HCT116 (cell line): ENCODE results near the gene MCM8. TPM values are rescaled to one million over a fixed set of nuclear protein-coding genes. Genes with fewer than 3 reads are reported as not detected.
"Not testable (repeated sequence)": the region's sequence is repeated elsewhere in the genome, so short reads cannot be mapped to it uniquely, and the experiment has no call there.

Experiments used
- ATAC-seq: fragments of 200-7000 bp; cut with Tn5 transposase; 2 replicates; pipeline ENCODE4 v1.9.1; 2020; ENCODE audit warnings: mild to moderate bottlenecking, moderate library complexity
- BruUV-seq: library from RNA; stranded (reverse); fragments of 400-500 nt; replicated peaks from 2 replicates; lab custom pipeline; 2021; lab: Mats Ljungman, UMichigan
- CTCF ChIA-PET: fragments of 300-600 bp; sonication (Branson Sonifier 250); formaldehyde crosslinking; loops from one replicate; lab custom pipeline; 2021; ENCODE audit warnings: antibody characterized with exemption; lab: Charles Lee
- POLR2A ChIA-PET: fragments of 300-600, 350-600 bp; sonication (Branson Sonifier 250); formaldehyde crosslinking; loops from one replicate; lab custom pipeline; 2021; ENCODE audit warnings: antibody characterized with exemption; lab: Charles Lee
- RAD21 ChIA-PET, 2 experiments: fragments of 300-600 bp; sonication (Branson Sonifier 250); formaldehyde crosslinking; loops; one replicate each; lab custom pipeline; 2023; ENCODE audit warnings: low total read pairs in 2 of 2; ENCODE audit not compliant: uncharacterized antibody in 2 of 2, unreplicated experiment in 2 of 2, low non-redundant PET in 1 of 2; lab: Charles Lee
- DNase-seq: peaks from one replicate; pipeline ENCODE4 v3.0.0-alpha.2; 2010; ENCODE audit warnings: low read depth, low spot score
- H2AFZ ChIP-seq: fragments of 200-600 bp; shearing (Covaris generic), sonication (generic); 2 replicates; pipeline ENCODE4 v1.6.1; 2017; ENCODE audit warnings: low read depth, mixed run types, mixed read lengths, antibody characterized with exemption, low read length; ENCODE audit not compliant: poor library complexity, severe bottlenecking
- H3K27ac ChIP-seq: 2 replicates; pipeline ENCODE4 v1.5.1; 2012; ENCODE audit warnings: low read depth, low read length
- H3K27me3 ChIP-seq: fragments of 200-600 bp; sonication (generic); 2 replicates; pipeline ENCODE4 v1.6.1; 2016; ENCODE audit warnings: mixed run types, low read length, mixed read lengths; ENCODE audit not compliant: insufficient read depth
- H3K36me3 ChIP-seq, 2 experiments: fragments of 200-500 bp in 1 of 2; fragments of 200-600 bp in 1 of 2; sonication (Bioruptor generic) in 1 of 2; sonication (generic) in 1 of 2; 2 replicates each; pipeline versions ENCODE4 v1.5.1 to v1.6.1; 2014 to 2016; ENCODE audit warnings: low read length in 2 of 2, inconsistent platforms in 1 of 2, mixed read lengths in 1 of 2, mixed run types in 1 of 2; ENCODE audit not compliant: insufficient read depth in 2 of 2, control insufficient read depth in 1 of 2
- H3K4me1 ChIP-seq, 2 experiments: fragments of 200-600 bp in 1 of 2; sonication (generic) in 1 of 2; 2 replicates each; pipeline versions ENCODE4 v1.5.1 to v1.6.1; 2012 to 2017; ENCODE audit warnings: low read length in 2 of 2, inconsistent platforms in 1 of 2, mild to moderate bottlenecking in 1 of 2, mixed read lengths in 1 of 2, mixed run types in 1 of 2, moderate library complexity in 1 of 2; ENCODE audit not compliant: insufficient read depth in 2 of 2, control insufficient read depth in 1 of 2
- H3K4me2 ChIP-seq: fragments of 200-600 bp; sonication (generic); 2 replicates; pipeline ENCODE4 v1.6.1; 2017; ENCODE audit warnings: mixed run types, low read length, mixed read lengths
- H3K4me3 ChIP-seq, 2 experiments: fragments of 200-600 bp in 1 of 2; sonication (generic) in 1 of 2; replicated peaks in 1 of 2; 2 replicates each; pipeline ENCODE4 v1.5.1; 2011 to 2016; ENCODE audit warnings: low read length in 2 of 2, control low read depth in 1 of 2, low read depth in 1 of 2, mild to moderate bottlenecking in 1 of 2, mixed read lengths in 1 of 2, mixed run types in 1 of 2
- H3K79me2 ChIP-seq: fragments of 200-600 bp; sonication (generic); 2 replicates; pipeline ENCODE4 v1.6.1; 2017; ENCODE audit warnings: mild to moderate bottlenecking, mixed run types, low read length, moderate library complexity, mixed read lengths; ENCODE audit not compliant: insufficient read depth
- H3K9ac ChIP-seq: fragments of 200-600 bp; sonication (generic); 2 replicates; pipeline ENCODE4 v1.6.1; 2016; ENCODE audit warnings: low read length, mixed read lengths
- H3K9me2 ChIP-seq: fragments of 200-600 bp; sonication (generic), shearing (Covaris generic); 2 replicates; pipeline ENCODE4 v1.6.1; 2017; ENCODE audit warnings: mixed run types, mild to moderate bottlenecking, moderate library complexity; ENCODE audit not compliant: insufficient read depth
- H3K9me3 ChIP-seq, 2 experiments: fragments of 200-500 bp in 1 of 2; fragments of 200-600 bp in 1 of 2; sonication (Bioruptor generic) in 1 of 2; sonication (generic) in 1 of 2; 2 replicates each; pipeline ENCODE4 v1.6.1; 2014 to 2017; ENCODE audit warnings: low read length in 2 of 2, mixed read lengths in 2 of 2, inconsistent platforms in 1 of 2, low read depth in 1 of 2, mild to moderate bottlenecking in 1 of 2, mixed run types in 1 of 2, moderate library complexity in 1 of 2; ENCODE audit not compliant: control insufficient read depth in 1 of 2, insufficient read depth in 1 of 2
- H4K20me1 ChIP-seq: fragments of 200-600 bp; sonication (generic), shearing (Covaris generic); 2 replicates; pipeline ENCODE4 v1.6.1; 2017; ENCODE audit warnings: mixed run types, mild to moderate bottlenecking, moderate library complexity; ENCODE audit not compliant: insufficient read depth
- ATF3 ChIP-seq: IDR thresholded peaks from 2 replicates; pipeline ENCODE4 v1.6.1; 2012
- CBX3 ChIP-seq: IDR thresholded peaks from 2 replicates; pipeline ENCODE4 v1.6.1; 2012; ENCODE audit warnings: low read depth
- CEBPB ChIP-seq: IDR thresholded peaks from 2 replicates; pipeline ENCODE4 v1.6.1; 2012; ENCODE audit warnings: low read depth
- CTCF ChIP-seq, 3 experiments: fragments of 200-600 bp in 1 of 3; sonication (generic) in 1 of 3; IDR thresholded peaks in 2 of 3; conservative IDR thresholded peaks in 1 of 3; 2 replicates each; pipeline ENCODE4 v1.5.1; 2012 to 2017; ENCODE audit warnings: low read depth in 2 of 3, low read length in 2 of 3, antibody characterized with exemption in 1 of 3, borderline replicate concordance in 1 of 3, control low read depth in 1 of 3, mild to moderate bottlenecking in 1 of 3, mixed read lengths in 1 of 3, mixed run types in 1 of 3, moderate library complexity in 1 of 3; ENCODE audit not compliant: insufficient read depth in 1 of 3
- EGR1 ChIP-seq: IDR thresholded peaks from 2 replicates; pipeline ENCODE4 v1.6.1; 2012; ENCODE audit warnings: low read depth
- ELF1 ChIP-seq: IDR thresholded peaks from 2 replicates; pipeline ENCODE4 v1.6.1; 2012; ENCODE audit warnings: low read depth, borderline replicate concordance
- EZH2phosphoT487 ChIP-seq: fragments of 200-600 bp; IDR thresholded peaks from 2 replicates; pipeline ENCODE4 v1.6.1; 2018; ENCODE audit warnings: antibody characterized with exemption, borderline replicate concordance
- FOSL1 ChIP-seq: IDR thresholded peaks from 2 replicates; pipeline ENCODE4 v1.6.1; 2012; ENCODE audit warnings: low read depth
- MAX ChIP-seq: IDR thresholded peaks from 2 replicates; pipeline ENCODE4 v1.6.1; 2012
- POLR2AphosphoS5 ChIP-seq: IDR thresholded peaks from 2 replicates; pipeline ENCODE4 v1.6.1; 2011; ENCODE audit warnings: mild to moderate bottlenecking, low read depth, low read length, moderate library complexity
- RAD21 ChIP-seq: IDR thresholded peaks from 2 replicates; pipeline ENCODE4 v1.6.1; 2012; ENCODE audit warnings: low read depth, mild to moderate bottlenecking
- SP1 ChIP-seq: IDR thresholded peaks from 2 replicates; pipeline ENCODE4 v1.6.1; 2012; ENCODE audit warnings: low read depth
- TCF7L2 ChIP-seq: IDR thresholded peaks from 2 replicates; pipeline ENCODE4 v1.7.0; 2011; ENCODE audit warnings: borderline replicate concordance, inconsistent platforms; ENCODE audit not compliant: insufficient read depth, insufficient read length; ENCODE audit errors: extremely low read depth
- intact Hi-C: fragments of 100-400 bp; cut with micrococcal nuclease; formaldehyde crosslinking; loops from 2 replicates; pipeline ENCODE4 v1.10.0; 2022
- total RNA-seq: library from RNA; stranded (reverse); gene quantifications from one replicate; pipeline ENCODE4 v1.2.1, GENCODE V29; 2021; ENCODE audit not compliant: unreplicated experiment

Gene MCM8
- total RNA-seq, 1 experiment from 2014 or later, result 21.9 TPM

GRCh38 chr20:6029538-6029937, 79.1 kb downstream of the MCM8 start (continued):
- TF ChIP-seq ELF1 (no peak), FOSL1 (no peak)
- TF ChIP-seq, all 23 proteins: peak for 0

GRCh38 chr20:6030453-6031080, 80.1 kb downstream of the MCM8 start:
- H3K9me2 ChIP-seq, result no peaks in the 10 kb centered on the region
- no peak overlapping the region for H2AFZ ChIP-seq
- TF ChIP-seq CBX3, result no peak
- no peak for TF ChIP-seq CEBPB
- TF ChIP-seq MAX, result no peak
- TF ChIP-seq EGR1, result no peak
- TF ChIP-seq POLR2AphosphoS5, result no peak
- TF ChIP-seq ATF3, result no peak
- TF ChIP-seq RAD21, result no peak
- no peak for TF ChIP-seq SP1
- no peak for TF ChIP-seq FOSL1
- TF ChIP-seq TCF7L2, result no peak
- no peak for TF ChIP-seq EZH2phosphoT487
- no peak for TF ChIP-seq CTCF (IDR thresholded peaks at IDR 0.05 in 2 of 3, conservative IDR thresholded peaks at IDR 0.05 in 1 of 3; ENCODE audit: borderline replicate concordance in 1 of 3, insufficient read depth in 1 of 3, low read depth in 2 of 3, low read length in 2 of 3)
- ChIA-PET POLR2A (no interaction called here), CTCF (no interaction called here), RAD21 (no interaction called here)
- H3K79me2 ChIP-seq, result peaks cover 47% of the 10 kb centered on the region
- BruUV-seq, result no TSS peak
- H3K4me2 ChIP-seq, result no peak overlapping the region
- H3K9ac ChIP-seq, result no peak overlapping the region
- no peak overlapping the region for H3K27ac ChIP-seq
- DNase-seq, result no peak
- H3K36me3 ChIP-seq, result peaks cover 11 to 17% of the 10 kb centered on the region in 2 experiments; a peak in 2 of 4 replicates
- no peaks in the 10 kb centered on the region for H3K4me1 ChIP-seq
- H3K4me3 ChIP-seq, result no peak overlapping the region
- no peak for ATAC-seq
- H4K20me1 ChIP-seq, result peaks cover 10% of the 10 kb centered on the region; the same call in 1 of the 2 replicates
- no peaks in the 10 kb centered on the region for H3K27me3 ChIP-seq
- intact Hi-C loops, result no loop called here
- no peaks in the 10 kb centered on the region for H3K9me3 ChIP-seq

GRCh38 chr20:6032907-6033306, 82.5 kb downstream of the MCM8 start:
- POLR2A ChIA-PET, H3K9me3 ChIP-seq, H3K4me2 ChIP-seq, ATAC-seq, BruUV-seq, H3K4me1 ChIP-seq, H3K4me3 ChIP-seq, H3K27ac ChIP-seq, H2AFZ ChIP-seq, H3K9ac ChIP-seq, H3K27me3 ChIP-seq, RAD21 ChIA-PET, DNase-seq, intact Hi-C loops, H3K9me2 ChIP-seq: not testable (repeated sequence)
- Histone ChIP-seq H3K79me2 (peaks cover 39% of the 10 kb centered on the region), H4K20me1 (peaks cover 10% of the 10 kb centered on the region; the same call in 1 of the 2 replicates), H3K36me3 (peaks cover 22 to 23% of the 10 kb centered on the region in 2 experiments; a peak in 3 of 4 replicates)
- CTCF ChIA-PET, result interaction anchor here (0.6 kb wide), 1 partner anchor 46 kb away, joined by 3 read pairs; no protein-coding TSS in a partner anchor
